Ammon's horn (tissue), 1 donor: ENCODE data around the gene MSX2.
A peak's percentile ranks its signal among the peaks of the same experiment; 100 is the strongest.
"Not testable (repeated sequence)": the region's sequence is repeated elsewhere in the genome, so short reads cannot be mapped to it uniquely, and the experiment has no call there.

ENCODE experiments used
- DNase-seq: peaks from one replicate; pipeline ENCODE4 v3.0.0-alpha.2; 2016; ENCODE audit warnings: low spot score

The MSX2 gene

DNA sequence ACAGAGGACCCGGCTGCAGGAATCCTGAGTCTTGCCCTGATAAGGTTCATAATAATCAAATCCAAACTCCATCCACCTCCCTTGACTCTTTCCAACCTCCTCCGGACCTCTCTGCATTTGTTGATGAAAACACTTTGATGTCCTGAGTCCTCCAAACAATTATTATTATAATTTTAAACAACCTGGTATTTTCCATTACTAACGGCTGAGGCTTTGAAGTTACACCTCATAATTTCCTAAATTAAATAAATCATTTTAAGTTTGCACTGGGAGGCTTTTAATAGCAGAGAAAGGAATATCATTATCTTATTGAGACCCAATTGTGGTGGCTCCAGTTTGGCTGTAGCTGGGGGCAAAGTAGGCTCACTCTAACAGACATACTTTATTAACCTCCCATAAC is 9.5 kb downstream of the MSX2 start:
- DNase-seq: no peak

DNA sequence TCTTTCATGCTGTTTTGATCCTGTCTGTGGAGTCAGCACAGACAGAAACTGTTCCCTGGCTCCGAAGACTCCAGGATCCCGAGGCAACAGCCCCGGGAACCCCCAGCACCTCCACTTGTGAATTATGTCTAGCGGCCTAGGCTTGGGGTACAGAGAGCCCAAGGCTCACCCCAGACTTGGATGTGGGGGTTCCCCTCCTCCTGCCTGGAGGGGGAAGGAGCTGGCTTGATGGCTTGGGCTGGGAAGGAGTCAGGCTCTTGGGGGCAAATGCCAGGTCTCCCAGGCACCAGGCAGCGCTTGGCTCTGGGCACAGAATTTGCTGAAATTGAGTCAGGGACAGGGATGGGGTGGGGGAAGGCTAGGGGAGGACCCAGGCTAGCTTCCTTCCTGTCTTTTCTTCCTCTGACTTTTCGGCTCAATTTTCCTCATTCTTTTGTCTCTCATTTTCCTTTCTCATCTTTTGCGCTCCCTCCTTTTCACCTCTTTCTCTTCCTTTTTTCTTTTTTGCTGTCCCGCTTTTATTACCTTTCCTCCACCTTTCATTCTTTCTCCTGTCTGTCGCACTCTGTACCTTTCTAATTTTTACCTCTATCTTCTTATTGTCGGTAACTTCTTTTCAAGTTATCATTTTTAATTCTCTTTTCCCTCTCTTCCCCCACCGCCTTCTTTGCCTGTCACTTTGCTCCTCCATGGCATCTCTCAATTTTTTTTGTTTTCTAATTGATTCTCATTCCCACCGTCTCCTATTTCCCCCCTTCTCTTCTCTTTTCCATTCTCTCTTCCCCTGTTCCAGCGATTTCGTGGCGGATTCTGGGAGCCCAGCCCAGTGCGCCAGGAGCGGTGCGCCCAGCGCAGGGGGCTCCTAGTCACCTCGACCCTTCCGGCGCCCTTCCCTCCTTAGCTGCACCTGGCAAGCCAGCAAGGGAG is 10.5 kb downstream of the MSX2 start:
- peak; percentile 12 for DNase-seq

GRCh38 chr5:174735498-174736330 is 11.3 kb downstream of the MSX2 start:
- DNase-seq: peak; percentile 36

DNA sequence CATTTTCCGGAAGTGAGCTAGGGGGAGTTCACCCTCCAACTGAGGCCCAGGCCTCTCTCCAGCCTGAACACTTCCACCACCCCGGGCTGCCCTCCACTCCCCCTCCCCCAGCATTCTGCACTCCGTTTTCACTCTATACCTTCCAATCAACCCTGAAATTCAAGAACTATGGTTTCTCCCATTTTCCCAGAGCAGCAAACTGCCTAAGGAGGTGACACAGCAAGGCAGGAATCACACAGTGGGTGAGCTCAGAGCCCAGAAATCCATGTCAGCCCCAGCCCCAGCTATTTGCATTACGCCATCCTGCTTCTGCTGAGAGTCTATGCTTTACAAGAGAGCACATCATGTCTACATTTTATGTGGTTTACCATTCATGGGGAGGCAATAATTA is 11.9 kb downstream of the MSX2 start:
- DNase-seq: no peak

- no peak for DNase-seq
These were observed 12.4 kb downstream of the MSX2 start for GRCh38 chr5:174736777-174737176.

GRCh38 chr5:174737330-174737729 is 12.9 kb downstream of the MSX2 start:
- no peak for DNase-seq

DNA sequence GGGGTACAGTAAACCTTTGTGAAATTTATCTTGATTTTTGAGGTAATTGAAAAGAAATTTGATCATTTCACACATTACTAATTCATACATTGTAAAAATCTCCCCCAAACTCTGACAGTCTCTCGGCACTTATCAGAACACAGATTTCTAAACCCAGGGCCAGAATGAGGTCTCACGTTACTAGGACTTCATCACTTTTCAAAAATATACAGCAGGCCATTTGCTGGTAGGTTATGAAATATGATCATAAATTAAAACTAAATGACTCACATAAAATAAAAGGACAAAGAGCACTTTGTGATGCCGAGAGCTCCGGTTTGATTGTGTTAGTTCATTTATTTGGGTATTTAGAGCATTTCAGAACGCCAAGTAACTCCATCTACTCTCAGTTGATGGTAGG is 17.0 kb downstream of the MSX2 start:
- no peak for DNase-seq

- DNase-seq: no peak
These were observed 20.5 kb downstream of the MSX2 start for GRCh38 chr5:174744896-174745295.

- no peak for DNase-seq
These were observed 21.3 kb downstream of the MSX2 start for GRCh38 chr5:174745590-174746103.

DNA sequence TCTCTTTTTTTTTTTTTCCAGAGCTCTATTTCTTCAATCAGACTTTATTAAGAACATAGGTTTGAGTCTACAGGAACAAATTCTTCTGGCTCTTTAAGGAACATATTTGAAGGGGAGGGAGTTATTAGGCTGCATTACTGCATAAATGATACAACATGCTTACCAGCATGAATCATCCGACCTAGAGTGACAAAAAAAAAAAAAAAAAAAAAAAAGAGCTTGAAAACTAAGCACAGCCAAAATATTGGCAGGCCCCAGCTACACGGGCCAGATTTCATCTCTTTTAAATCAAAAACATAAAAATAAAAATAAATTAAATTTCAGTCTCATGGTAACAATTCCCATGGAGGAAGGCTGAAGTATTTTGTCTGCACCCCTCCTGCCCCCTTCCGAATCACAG is 26.3 kb downstream of the MSX2 start:
- no peak for DNase-seq

GRCh38 chr5:174751154-174752000 is 27.0 kb downstream of the MSX2 start:
- DNase-seq: peak; percentile 14

DNA sequence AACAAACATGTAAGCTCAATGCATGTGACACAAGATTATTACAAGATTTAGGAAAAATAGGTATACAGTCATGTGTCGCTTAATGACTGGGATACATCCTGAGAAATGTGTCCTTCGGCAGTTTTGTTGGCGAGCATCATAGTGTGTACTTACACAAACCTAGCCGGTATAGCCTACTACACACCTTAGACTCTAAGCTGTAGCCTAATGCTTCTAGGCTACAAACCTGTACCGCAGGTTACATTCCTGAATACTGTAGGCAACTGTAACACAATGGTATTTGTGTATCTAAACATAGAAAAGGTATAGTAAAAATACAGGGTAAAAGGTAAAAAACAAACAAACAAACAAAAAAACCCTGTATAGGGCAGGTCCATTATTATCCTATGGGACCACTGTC is 27.7 kb downstream of the MSX2 start:
- DNase-seq: no peak

DNA sequence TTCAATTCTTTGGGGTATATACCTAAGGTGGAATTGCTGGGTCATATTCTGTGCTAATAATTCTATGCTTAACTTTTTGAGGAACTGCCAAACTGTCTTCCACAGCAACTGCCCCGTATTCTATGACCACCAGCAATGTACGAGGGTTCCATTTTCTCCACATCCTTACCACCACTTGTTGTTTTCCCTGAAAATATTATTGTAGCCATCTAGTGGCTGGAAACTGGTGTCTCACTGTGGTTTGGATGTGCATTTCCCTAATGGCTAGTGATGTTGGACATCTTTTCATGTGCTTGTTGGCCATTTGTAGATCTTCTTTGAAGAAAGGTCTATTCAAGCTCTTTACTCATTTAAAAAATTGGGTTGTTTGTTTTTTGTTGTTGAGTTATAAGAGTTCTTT is 30.7 kb downstream of the MSX2 start:
- no peak for DNase-seq

DNA sequence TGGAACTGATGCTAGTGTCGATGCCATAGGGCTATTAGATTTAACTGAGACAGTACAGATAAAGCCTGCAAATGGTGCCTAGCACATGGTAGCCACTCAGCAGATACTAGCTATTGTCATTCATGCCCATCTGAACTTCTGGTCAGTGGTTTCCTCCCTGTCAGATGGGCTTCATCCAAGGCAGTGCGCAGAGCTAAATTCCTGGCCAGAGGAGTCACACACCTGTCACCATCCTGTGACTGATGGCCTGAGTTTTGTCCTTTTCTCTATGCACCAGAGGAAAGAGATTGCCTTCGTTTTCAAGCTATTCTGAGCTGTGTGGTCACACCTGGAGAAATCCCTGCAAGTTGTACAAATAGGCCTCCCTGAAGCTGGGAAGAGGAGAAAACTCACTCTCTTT is 34.7 kb downstream of the MSX2 start:
- DNase-seq: no peak

DNA sequence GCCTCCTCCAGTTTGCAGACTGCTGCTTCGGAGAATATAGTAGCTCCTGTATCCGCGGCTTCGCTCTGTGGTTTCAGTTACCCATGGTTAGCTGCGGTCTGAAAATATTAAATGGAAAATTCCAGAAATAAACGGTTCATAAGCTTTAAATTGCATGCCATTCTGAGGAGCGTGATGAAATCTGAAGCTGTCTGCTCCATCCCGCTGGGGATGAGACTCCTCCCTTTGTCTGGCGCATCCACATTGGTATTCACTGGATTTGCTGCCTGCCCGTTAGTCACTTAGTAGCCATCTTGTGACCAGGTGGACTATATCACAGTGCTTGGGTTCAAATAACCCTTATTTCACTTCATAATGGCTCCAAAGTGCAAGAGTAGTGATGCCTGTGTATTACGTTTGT is 36.3 kb downstream of the MSX2 start:
- DNase-seq: no peak

DNA sequence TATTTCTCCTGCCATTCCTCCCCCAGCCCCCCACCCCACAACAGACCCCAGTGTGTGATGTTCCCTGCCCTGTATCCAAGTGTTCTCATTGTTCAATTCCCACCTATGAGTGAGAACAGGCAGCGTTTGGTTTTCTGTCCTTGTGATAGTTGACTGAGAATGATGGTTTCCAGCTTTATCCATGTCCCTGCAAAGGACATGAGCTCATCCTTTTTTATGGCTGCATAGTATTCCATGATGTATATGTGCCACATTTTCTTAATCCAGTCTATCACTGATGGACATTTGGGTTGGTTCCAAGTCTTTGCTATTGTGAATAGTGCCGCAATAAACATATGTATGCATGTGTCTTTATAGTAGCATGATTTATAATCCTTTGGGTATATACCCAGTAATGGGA is 37.0 kb downstream of the MSX2 start:
- DNase-seq: not testable (repeated sequence)

- no peak for DNase-seq
These were observed 39.9 kb downstream of the MSX2 start for GRCh38 chr5:174764309-174764708.

DNA sequence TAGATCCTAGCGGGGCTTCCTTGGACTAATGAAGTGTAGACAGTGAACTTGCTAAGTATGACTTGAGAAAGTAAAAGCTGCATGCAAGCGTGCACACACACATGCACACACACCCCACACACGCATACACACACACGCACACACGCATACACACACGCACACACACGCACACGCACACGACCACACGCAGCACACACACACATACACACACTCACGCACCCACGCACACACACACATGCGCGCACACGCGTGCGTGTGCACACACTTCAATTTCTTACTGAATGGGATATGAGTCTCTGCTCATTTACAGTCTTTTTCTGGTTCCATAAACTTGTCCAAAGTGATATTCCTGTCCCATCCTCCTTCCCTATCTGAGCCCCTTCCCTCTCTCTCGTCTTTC is 41.2 kb downstream of the MSX2 start:
- DNase-seq: no peak

GRCh38 chr5:174767670-174768069 is 43.3 kb downstream of the MSX2 start:
- DNase-seq: no peak

DNA sequence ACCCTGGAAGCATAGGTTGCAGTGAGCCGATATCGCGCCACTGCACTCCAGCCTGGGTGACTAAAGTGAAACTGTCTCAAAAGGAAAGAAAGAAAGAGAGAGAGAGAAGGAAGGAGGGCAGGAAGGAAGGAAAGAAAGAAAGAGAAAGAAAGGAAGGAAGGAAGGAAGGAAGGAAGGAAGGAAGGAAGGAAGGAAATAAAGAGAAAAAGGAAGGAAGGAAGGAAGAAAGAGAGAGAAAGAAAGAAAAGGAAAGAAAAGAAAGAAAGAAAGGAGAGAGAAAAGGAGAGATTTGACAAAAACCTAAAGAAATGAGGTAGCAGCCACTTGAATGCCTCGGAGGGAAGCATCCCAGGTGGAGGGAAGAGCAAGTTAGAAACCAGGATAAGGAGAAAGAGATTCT is 44.6 kb downstream of the MSX2 start:
- DNase-seq: no peak

DNA sequence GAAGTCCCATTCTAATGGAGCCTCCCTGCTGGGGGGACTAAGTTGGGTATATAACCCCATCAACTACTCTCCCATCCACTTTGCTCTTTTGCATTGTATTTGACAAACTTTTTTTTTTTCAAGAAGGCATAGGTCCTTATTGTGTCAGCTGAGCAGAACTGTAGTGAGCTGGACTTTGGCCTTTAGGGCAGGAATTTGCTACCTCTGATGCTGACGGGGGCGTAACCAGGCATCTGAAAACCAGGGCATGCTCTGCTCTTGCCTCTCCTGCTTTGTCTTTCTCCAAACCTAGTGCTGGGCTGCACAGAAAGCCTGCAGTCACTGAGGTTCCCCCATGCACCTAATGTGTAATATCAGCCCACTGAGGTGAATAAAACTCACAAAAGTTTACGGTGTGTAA is 49.0 kb downstream of the MSX2 start:
- DNase-seq: no peak

DNA sequence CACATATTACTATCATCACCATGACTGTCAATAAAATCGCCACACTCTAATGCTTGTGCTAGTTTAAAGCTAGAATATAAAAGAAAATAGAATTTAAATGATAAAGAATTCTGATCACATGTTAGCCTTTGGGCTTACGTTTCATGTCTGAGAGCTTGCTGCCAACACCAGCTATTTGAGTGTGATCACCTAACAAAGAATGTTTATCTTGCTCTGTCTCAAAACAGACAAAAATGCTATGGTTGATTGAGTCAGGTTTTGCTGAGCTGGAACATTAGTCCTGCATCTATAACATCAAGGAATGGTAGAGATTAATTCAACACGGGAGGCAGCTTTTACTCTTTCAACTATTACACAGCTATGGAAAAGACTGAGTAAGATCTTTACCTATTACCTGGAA is 50.7 kb downstream of the MSX2 start:
- DNase-seq: no peak
